Omental fat pad (tissue), 4 donors: ENCODE data around the gene CHCHD6. TPM values are rescaled to one million over a fixed set of nuclear protein-coding genes. Genes with fewer than 3 reads are reported as not detected.

ENCODE experiments used
- ATAC-seq: fragments of 150-250 bp; one replicate; pipeline ENCODE4 v1.9.1; 2016; ENCODE audit warnings: mild to moderate bottlenecking, moderate library complexity; ENCODE audit not compliant: low FRiP score
- DNase-seq: peaks from one replicate; pipeline ENCODE4 v3.0.0-alpha.2; 2019; ENCODE audit warnings: low spot score
- CTCF ChIP-seq, 3 donors: fragments of 450-650 bp; IDR thresholded peaks; one replicate each; pipeline ENCODE4 v1.5.1; 2016 to 2017; ENCODE audit warnings: antibody characterized with exemption in 3 of 3, mild to moderate bottlenecking in 3 of 3, moderate library complexity in 2 of 3
- total RNA-seq, 4 donors: library from RNA; depleted of rRNA; stranded (reverse); fragments of >200 nt; gene quantifications; one replicate each; pipeline ENCODE4 v1.1.0, GENCODE V29; 2016

Gene CHCHD6
- total RNA-seq, 4 donors from 2014 or later, result 7.5 to 19.7 (median 11.5) TPM

- no peak for DNase-seq
- TF ChIP-seq CTCF (IDR thresholded peaks at IDR 0.05), result no peak
- no peak for ATAC-seq
Observed at GRCh38 chr3:126665959-126666657, 37.9 kb upstream of the CHCHD6 start.

GRCh38 chr3:126666658-126667528 is 37.1 kb upstream of the CHCHD6 start:
- ATAC-seq (no peak), DNase-seq (no peak)
- no peak for TF ChIP-seq CTCF (IDR thresholded peaks at IDR 0.05)

- ATAC-seq (no peak), DNase-seq (no peak)
- TF ChIP-seq CTCF (IDR thresholded peaks at IDR 0.05), result no peak
Observed at GRCh38 chr3:126667631-126668449, 36.2 kb upstream of the CHCHD6 start.

DNA sequence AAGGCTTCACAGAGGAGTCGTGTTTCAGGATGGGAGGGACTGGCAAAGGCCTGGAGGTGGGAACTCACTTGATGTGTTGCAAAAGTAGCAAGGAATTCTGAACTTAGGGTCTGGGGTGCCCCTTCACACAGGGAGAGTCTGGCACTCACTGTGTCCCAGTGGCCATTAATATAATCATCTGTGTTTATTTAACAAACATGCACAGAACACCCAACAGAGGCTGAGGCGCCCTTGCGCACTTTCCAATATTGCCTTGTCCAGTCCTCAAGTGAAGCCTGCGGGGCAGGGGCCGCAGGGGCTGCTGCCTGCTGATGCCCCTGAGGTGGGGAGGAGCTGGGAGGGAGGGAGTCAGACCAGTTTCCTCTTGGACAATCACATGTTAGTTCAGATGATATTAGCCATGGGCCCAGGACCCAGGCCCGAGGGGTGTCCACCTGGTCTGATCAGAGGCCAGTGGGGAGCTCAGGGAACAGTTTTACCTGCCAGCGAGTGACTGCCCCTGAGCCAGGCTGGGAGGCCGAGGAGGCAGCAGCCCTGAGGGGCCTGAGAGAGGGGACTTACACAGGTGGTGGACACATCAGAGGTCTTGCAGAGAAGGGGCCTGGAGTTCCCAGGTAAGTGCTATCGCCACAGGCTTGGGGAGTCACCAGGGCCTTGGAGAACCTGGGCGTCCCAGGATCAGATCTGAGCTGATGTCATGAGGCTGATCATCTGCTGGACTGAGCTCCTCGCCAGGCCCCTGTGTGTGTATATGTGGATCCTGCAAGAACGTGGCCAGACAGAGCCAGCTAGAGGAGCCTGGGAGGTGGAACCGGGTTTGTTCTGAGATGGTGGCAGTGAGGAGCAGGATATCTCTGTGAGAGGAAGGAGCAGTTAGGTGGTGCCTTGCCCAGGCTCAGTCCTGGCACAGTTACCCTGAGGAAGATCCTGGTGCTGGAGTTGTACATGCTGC is 35.3 kb upstream of the CHCHD6 start:
- no peak for TF ChIP-seq CTCF (IDR thresholded peaks at IDR 0.05)
- ATAC-seq (no peak), DNase-seq (no peak)

DNA sequence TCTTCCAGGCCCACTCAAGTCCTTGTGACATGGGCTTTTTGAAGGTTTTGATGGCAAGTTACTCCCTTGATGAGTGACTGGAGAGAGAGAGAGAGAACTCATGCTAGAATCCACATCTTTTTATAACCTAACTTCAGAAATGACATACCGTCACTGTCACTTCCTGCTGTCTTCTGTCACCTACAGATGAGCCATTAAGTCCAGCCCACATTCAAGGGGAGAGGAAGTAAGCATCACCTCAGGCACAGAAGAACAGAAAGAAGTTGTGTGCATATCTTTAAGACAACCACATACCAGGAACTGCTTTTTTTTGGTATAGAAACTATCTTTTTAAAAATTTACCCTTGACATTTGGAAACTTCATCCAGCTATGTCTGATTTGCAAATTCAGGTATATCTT is 32.5 kb upstream of the CHCHD6 start:
- DNase-seq (no peak), ATAC-seq (no peak)
- no peak for TF ChIP-seq CTCF (IDR thresholded peaks at IDR 0.05)

GRCh38 chr3:126672340-126672739 is 31.7 kb upstream of the CHCHD6 start:
- DNase-seq (no peak), ATAC-seq (no peak)
- no peak for TF ChIP-seq CTCF (IDR thresholded peaks at IDR 0.05)
